Epithelial cell of proximal tubule (primary cell): ENCODE results near the gene PAPPA2. TPM values are rescaled to one million over a fixed set of nuclear protein-coding genes. Genes with fewer than 3 reads are reported as not detected.

Source experiments
- DNase-seq: peaks from one replicate; pipeline ENCODE4 v3.0.0-alpha.2; 2011; ENCODE audit warnings: low read depth
- H3K4me3 ChIP-seq: 2 replicates; pipeline ENCODE4 v1.5.1; 2011; ENCODE audit warnings: low read depth, mild to moderate bottlenecking, low read length
- CTCF ChIP-seq: conservative IDR thresholded peaks from 2 replicates; pipeline ENCODE4 v1.5.1; 2012; ENCODE audit warnings: low read depth, mild to moderate bottlenecking, low read length
- total RNA-seq: library from RNA; depleted of rRNA; stranded (reverse); fragments of >200 nt; gene quantifications from 2 replicates; pipeline ENCODE4 v1.2.3, GENCODE V29; 2015

The PAPPA2 gene
- total RNA-seq, 1 donor from 2014 or later: 0.98 TPM

- TF ChIP-seq CTCF: no peak
- peak; percentile 36 for DNase-seq
- no peak overlapping the region for H3K4me3 ChIP-seq
Observed at GRCh38 chr1:176522310-176522845, 59.4 kb downstream of the PAPPA2 start.

DNA sequence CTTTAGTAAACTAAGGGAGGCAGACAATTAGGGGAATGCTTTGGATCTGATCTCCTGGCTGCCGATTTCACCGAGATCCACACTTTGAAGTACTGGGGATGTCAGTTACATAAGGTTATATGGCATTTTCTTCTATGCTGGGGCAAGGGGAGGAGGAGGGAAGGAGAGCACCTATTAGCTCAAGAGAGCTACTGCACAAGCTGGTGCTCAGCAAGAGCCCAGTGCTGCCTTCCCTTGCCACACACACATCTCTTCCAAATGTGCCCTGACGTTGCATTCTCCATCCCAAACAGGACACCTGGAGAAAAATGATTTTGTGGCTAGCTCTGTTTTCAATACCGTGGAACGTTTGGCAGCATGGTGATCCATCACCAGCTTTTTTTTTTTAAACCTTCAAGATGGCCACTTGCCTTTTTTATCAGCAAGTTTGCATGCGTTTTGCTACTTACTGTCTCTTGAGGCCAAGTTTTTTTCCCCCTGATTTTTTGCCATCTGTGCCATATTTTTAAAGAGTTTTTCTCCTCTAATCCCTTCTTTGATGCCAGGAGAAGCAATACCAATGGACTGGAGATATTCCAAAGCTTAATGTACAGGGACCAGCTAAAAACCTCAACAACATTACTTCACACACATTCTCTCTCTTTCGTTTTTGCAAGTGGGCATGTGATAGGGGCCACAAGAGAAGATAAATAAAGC is 66.6 kb downstream of the PAPPA2 start:
- no peak overlapping the region for H3K4me3 ChIP-seq

DNA sequence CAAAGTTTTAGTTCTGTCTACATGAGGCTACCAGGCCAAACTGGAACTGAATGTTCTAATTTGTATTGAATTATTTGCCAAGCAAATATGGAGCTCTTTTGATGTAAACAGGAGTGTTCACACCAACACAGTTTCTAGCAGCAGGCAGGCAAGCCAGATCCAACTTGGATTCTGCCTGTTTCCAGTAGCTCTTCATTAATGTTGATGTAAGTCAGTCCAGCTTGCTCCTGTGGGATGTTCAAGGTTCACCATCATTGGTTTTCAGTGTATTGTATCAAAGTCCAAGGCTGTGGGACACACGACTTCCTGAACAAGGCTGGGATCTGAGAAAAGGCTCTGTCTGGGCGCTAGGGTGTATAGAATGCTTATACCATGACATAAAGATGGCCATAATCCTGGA is 68.1 kb downstream of the PAPPA2 start:
- no peak for DNase-seq
- no peak overlapping the region for H3K4me3 ChIP-seq
- no peak for TF ChIP-seq CTCF

More for the DNA sequence above, 66.6 kb downstream of the PAPPA2 start:
- TF ChIP-seq CTCF: no peak
- DNase-seq: no peak

- DNase-seq: no peak
- no peak overlapping the region for H3K4me3 ChIP-seq
- TF ChIP-seq CTCF: no peak
Observed at GRCh38 chr1:176531921-176532897, 69.2 kb downstream of the PAPPA2 start.

DNA sequence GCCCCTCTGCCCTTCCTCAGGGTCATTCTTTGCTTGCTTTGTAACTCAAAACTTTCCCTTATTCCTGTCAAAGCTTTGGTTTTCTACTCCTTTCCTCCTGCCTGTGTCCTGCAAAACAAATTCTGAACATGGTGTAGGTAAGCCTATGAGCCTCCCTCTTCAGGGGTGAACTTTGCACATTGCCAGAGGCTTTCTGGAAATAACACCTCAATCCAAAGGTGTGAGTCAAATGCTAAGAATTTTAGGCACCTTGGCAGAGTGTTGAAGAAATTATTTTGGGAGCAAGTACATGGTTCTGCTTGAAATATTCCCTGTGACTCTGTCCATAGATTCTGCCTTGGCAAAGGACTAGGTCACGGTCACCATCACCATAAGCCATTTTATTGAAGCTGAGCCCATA is 70.0 kb downstream of the PAPPA2 start:
- DNase-seq: peak; percentile 27
- no peak for TF ChIP-seq CTCF
- H3K4me3 ChIP-seq: no peak overlapping the region

DNA sequence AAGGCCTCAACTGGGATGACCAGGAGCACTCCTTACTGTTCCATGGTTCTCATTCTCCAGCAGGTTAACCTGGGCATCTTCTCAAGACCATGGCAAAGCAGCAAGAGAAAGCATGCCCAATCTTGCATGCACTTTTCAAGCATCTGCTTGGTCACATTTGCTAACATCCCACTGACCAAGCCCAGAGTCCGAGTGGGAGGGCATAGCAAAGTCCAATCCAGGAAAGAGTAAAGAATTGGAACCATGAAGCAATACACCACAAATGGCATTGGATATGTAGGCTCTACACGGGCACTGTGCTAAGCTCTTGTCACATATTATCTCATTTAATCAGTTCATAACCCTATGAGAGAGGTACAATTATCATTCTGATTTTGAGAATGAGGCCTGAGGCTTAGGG is 73.6 kb downstream of the PAPPA2 start:
- TF ChIP-seq CTCF: no peak
- no peak overlapping the region for H3K4me3 ChIP-seq
- no peak for DNase-seq
